ENCODE results near the gene IL32.

The IL32 gene

DNA sequence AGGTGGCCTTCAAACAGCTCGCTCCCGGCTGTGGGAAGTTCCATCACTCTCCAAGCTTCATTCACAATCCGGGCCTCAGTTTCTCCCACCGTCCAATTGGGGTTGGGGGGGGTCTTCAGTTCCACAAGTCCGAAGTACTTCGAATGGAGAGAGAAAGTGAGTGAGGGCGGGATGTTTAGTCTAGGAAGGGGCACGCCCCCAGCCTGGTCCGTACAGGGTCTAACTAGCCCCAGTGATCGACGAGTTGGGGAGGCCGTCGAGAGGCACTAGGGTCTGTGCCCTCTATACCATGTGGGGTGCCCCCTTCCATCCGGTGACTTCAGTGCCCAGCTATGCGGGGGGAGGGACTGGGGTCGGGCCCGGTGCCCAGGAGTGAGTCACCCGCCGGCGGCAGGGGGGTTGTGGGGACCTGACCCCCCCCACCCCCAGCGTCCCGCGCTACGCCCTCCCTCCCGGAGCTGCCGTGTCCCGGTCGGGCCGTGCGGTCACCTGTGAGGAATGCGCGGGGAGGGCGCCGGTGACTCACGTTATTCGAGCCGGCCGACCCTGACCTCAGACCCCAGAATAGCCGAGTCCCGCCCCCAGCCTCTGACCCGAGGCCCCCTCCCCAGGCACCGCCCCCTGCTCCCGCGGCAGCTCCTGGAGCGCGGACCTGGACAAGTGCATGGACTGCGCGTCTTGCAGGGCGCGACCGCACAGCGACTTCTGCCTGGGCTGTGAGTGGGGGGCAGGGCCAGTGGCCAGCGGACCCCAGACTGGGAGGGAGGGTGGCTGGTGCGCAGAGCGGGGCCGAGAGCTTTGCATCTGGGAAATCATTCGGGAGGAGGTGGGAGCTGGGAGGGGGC is 44.6 kb upstream of the IL32 start (continued):
- TF ChIP-seq SP3 (tag by site-specific recombination; IDR thresholded peaks at IDR 0.05) (peak; percentile 89), ZFP69B (tag by site-specific recombination; IDR thresholded peaks at IDR 0.05) (peak; percentile 80), ZNF16 (tag by site-specific recombination; IDR thresholded peaks at IDR 0.05; ENCODE audit: low read depth) (no peak), ZNF146 (tag by site-specific recombination; IDR thresholded peaks at IDR 0.05) (no peak), SP7 (tag by site-specific recombination; IDR thresholded peaks at IDR 0.05) (peak; percentile 96), ZNF174 (tag by site-specific recombination; IDR thresholded peaks at IDR 0.05) (no peak), ZNF664 (tag by site-specific recombination; IDR thresholded peaks at IDR 0.05) (no peak), ZFHX2 (tag by site-specific recombination; conservative IDR thresholded peaks at IDR 0.05) (peak; percentile 64), ZNF138 (tag by site-specific recombination; IDR thresholded peaks at IDR 0.05; ENCODE audit: borderline replicate concordance) (no peak), ZNF510 (tag by site-specific recombination; IDR thresholded peaks at IDR 0.05; ENCODE audit: insufficient replicate concordance) (no peak), ZNF660 (tag by site-specific recombination; IDR thresholded peaks at IDR 0.05) (peak; percentile 71), ZNF202 (tag by site-specific recombination; IDR thresholded peaks at IDR 0.05; ENCODE audit: borderline replicate concordance) (no peak), ZNF175 (tag by site-specific recombination; IDR thresholded peaks at IDR 0.05) (no peak), GFI1B (tag by site-specific recombination; IDR thresholded peaks at IDR 0.05) (no peak), ZNF747 (tag by site-specific recombination; IDR thresholded peaks at IDR 0.05) (no peak), ZNF248 (tag by site-specific recombination; IDR thresholded peaks at IDR 0.05) (no peak), ZNF621 (tag by site-specific recombination; IDR thresholded peaks at IDR 0.05) (no peak), ZNF311 (tag by site-specific recombination; IDR thresholded peaks at IDR 0.05; ENCODE audit: borderline replicate concordance) (no peak), ZNF791 (tag by site-specific recombination; IDR thresholded peaks at IDR 0.05) (no peak), ZNF670 (tag by site-specific recombination; IDR thresholded peaks at IDR 0.05; ENCODE audit: low read depth) (no peak), ZNF266 (tag by site-specific recombination; IDR thresholded peaks at IDR 0.05; ENCODE audit: low read depth) (no peak), OSR2 (tag by site-specific recombination; IDR thresholded peaks at IDR 0.05) (peak; percentile 52), IKZF3 (tag by site-specific recombination; IDR thresholded peaks at IDR 0.05) (peak; percentile 62), KLF1 (tag by site-specific recombination; IDR thresholded peaks at IDR 0.05) (peak; percentile 88), ZNF624 (tag by site-specific recombination; IDR thresholded peaks at IDR 0.05) (no peak), REPIN1 (tag by site-specific recombination; IDR thresholded peaks at IDR 0.05; ENCODE audit: low read depth) (no peak), SETDB1 (IDR thresholded peaks at IDR 0.05; ENCODE audit: insufficient read length, low read length) (no peak)
- TF ChIP-seq, protein P1, sequence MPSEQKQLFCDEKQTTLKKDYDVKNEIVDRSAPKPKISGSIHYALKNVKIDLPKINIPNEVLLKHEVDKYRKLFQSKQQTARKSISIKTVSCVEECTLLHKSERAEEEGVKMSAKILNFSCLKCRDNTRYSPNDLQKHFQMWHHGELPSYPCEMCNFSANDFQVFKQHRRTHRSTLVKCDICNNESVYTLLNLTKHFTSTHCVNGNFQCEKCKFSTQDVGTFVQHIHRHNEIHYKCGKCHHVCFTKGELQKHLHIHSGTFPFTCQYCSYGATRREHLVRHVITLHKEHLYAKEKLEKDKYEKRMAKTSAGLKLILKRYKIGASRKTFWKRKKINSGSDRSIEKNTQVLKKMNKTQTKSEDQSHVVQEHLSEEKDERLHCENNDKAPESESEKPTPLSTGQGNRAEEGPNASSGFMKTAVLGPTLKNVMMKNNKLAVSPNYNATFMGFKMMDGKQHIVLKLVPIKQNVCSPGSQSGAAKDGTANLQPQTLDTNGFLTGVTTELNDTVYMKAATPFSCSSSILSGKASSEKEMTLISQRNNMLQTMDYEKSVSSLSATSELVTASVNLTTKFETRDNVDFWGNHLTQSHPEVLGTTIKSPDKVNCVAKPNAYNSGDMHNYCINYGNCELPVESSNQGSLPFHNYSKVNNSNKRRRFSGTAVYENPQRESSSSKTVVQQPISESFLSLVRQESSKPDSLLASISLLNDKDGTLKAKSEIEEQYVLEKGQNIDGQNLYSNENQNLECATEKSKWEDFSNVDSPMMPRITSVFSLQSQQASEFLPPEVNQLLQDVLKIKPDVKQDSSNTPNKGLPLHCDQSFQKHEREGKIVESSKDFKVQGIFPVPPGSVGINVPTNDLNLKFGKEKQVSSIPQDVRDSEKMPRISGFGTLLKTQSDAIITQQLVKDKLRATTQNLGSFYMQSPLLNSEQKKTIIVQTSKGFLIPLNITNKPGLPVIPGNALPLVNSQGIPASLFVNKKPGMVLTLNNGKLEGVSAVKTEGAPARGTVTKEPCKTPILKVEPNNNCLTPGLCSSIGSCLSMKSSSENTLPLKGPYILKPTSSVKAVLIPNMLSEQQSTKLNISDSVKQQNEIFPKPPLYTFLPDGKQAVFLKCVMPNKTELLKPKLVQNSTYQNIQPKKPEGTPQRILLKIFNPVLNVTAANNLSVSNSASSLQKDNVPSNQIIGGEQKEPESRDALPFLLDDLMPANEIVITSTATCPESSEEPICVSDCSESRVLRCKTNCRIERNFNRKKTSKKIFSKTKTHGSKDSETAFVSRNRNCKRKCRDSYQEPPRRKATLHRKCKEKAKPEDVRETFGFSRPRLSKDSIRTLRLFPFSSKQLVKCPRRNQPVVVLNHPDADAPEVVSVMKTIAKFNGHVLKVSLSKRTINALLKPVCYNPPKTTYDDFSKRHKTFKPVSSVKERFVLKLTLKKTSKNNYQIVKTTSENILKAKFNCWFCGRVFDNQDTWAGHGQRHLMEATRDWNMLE (tag by site-specific recombination; conservative IDR thresholded peaks at IDR 0.05; ENCODE audit: low read depth): 0 out of 2 replicates have a peak, but pooled peaks have one; percentile 22
- TF ChIP-seq, protein P2, sequence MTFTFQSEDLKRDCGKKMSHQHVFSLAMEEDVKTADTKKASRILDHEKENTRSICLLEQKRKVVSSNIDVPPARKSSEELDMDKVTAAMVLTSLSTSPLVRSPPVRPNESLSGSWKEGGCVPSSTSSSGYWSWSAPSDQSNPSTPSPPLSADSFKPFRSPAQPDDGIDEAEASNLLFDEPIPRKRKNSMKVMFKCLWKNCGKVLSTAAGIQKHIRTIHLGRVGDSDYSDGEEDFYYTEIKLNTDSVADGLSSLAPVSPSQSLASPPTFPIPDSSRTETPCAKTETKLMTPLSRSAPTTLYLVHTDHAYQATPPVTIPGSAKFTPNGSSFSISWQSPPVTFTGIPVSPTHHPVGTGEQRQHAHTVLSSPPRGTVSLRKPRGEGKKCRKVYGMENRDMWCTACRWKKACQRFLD (tag by site-specific recombination; IDR thresholded peaks at IDR 0.05): no peak
- TF ChIP-seq, protein P3, sequence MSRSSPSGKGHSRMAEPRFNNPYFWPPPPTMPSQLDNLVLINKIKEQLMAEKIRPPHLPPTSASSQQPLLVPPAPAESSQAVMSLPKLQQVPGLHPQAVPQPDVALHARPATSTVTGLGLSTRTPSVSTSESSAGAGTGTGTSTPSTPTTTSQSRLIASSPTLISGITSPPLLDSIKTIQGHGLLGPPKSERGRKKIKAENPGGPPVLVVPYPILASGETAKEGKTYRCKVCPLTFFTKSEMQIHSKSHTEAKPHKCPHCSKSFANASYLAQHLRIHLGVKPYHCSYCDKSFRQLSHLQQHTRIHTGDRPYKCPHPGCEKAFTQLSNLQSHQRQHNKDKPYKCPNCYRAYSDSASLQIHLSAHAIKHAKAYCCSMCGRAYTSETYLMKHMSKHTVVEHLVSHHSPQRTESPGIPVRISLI (tag by site-specific recombination; IDR thresholded peaks at IDR 0.05): no peak
- TF ChIP-seq, protein P4, sequence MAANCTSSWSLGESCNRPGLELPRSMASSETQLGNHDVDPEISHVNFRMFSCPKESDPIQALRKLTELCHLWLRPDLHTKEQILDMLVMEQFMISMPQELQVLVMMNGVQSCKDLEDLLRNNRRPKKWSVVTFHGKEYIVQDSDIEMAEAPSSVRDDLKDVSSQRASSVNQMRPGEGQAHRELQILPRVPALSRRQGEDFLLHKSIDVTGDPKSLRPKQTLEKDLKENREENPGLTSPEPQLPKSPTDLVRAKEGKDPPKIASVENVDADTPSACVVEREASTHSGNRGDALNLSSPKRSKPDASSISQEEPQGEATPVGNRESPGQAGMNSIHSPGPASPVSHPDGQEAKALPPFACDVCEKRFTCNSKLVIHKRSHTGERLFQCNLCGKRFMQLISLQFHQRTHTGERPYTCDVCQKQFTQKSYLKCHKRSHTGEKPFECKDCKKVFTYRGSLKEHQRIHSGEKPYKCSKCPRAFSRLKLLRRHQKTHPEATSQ (tag by site-specific recombination; IDR thresholded peaks at IDR 0.05): peak; percentile 20; the same call in 1 of the 2 replicates

All from HEK293 (cell line).